Tibial nerve (tissue), 4 donors: ENCODE data around the gene IL34.

ENCODE experiments used
- CTCF ChIP-seq, 5 experiments: fragments of 200-600 bp in 3 of 5; fragments of 450-650 bp in 2 of 5; sonication (generic) in 3 of 5; IDR thresholded peaks; one replicate each; pipeline ENCODE4 v1.5.1; 2016 to 2019; ENCODE audit warnings: antibody characterized with exemption in 5 of 5, mild to moderate bottlenecking in 3 of 5, moderate library complexity in 2 of 5
- EP300 ChIP-seq, 2 donors: sonication (generic); formaldehyde crosslinking; IDR thresholded peaks; one replicate each; pipeline ENCODE4 v1.6.1; 2017; ENCODE audit warnings: antibody characterized with exemption in 2 of 2, mild to moderate bottlenecking in 1 of 2
- POLR2A ChIP-seq, 2 donors: fragments of 450-650 bp; IDR thresholded peaks; one replicate each; pipeline ENCODE4 v1.6.1; 2017; ENCODE audit warnings: antibody characterized with exemption in 2 of 2, mild to moderate bottlenecking in 2 of 2, moderate library complexity in 2 of 2

- TF ChIP-seq CTCF (IDR thresholded peaks at IDR 0.05) (no peak), POLR2A (IDR thresholded peaks at IDR 0.05) (no peak), EP300 (IDR thresholded peaks at IDR 0.05) (no peak)
Measured at GRCh38 chr16:70698901-70699300, 52.5 kb downstream of the IL34 start.
